A549 (cell line): ENCODE results near the gene CLEC16A. TPM values are rescaled to one million over a fixed set of nuclear protein-coding genes. Genes with fewer than 3 reads are reported as not detected.

Experiments used
- ATAC-seq, 2 experiments: fragments of 200-7000 bp in 1 of 2; fragments of >200 bp in 1 of 2; cut with Nextera tagmentation in 1 of 2; cut with Tn5 transposase in 1 of 2; 3 replicates each; pipeline versions ENCODE4 v1.8.0 to v1.9.1; 2018 to 2020; ENCODE audit warnings: mild to moderate bottlenecking in 1 of 2, moderate library complexity in 1 of 2
- CTCF ChIA-PET: fragments of 300-600 bp; sonication (Branson Sonifier 250); formaldehyde crosslinking; extraction: SDS; loops from one replicate; lab custom pipeline; 2021; ENCODE audit warnings: antibody characterized with exemption, inconsistent platforms; lab: Yijun Ruan, JAX
- POLR2A ChIA-PET: fragments of 350-600 bp; formaldehyde crosslinking; extraction: SDS; loops from one replicate; lab custom pipeline; 2021; ENCODE audit warnings: antibody characterized with exemption, inconsistent platforms; lab: Yijun Ruan, JAX
- DNase-seq, 2 experiments: peaks; one replicate each; pipeline versions ENCODE4 v3.0.0 to v3.0.0-alpha.2; 2011 to 2016; ENCODE audit warnings: low read depth in 1 of 2, low spot score in 1 of 2
- FAIRE-seq: peaks from 2 replicates; lab custom pipeline; 2011; peaks lifted over from hg19 to GRCh38; lab: Jason Lieb, UNC
- H3K27ac ChIP-seq, 2 experiments: fragments of >200 bp; sonication (Bioruptor Twin); formaldehyde crosslinking; 3 replicates each; pipeline ENCODE4 v1.5.1; 2016 to 2017
- H3K4me1 ChIP-seq: fragments of >200 bp; sonication (Bioruptor Twin); formaldehyde crosslinking; 3 replicates; pipeline ENCODE4 v1.6.1; 2016
- H3K4me2 ChIP-seq: fragments of >200 bp; sonication (Bioruptor Twin); formaldehyde crosslinking; 3 replicates; pipeline ENCODE4 v1.6.1; 2016
- H3K4me3 ChIP-seq: fragments of >200 bp; sonication (Bioruptor Twin); formaldehyde crosslinking; 3 replicates; pipeline ENCODE4 v1.5.1; 2016
- H3K9me3 ChIP-seq: fragments of >200 bp; sonication (Bioruptor Twin); formaldehyde crosslinking; 3 replicates; pipeline ENCODE4 v1.6.1; 2016
- CEBPB ChIP-seq, 2 experiments: fragments of >200 bp in 1 of 2; sonication (Bioruptor Twin) in 1 of 2; formaldehyde crosslinking in 1 of 2; IDR thresholded peaks; 2 replicates each; pipeline ENCODE4 v1.6.1; 2012 to 2016
- EHF ChIP-seq: fragments of 250-450 bp; sonication (Bioruptor Pico); IDR thresholded peaks from 2 replicates; pipeline ENCODE4 v1.5.0; 2020; ENCODE audit warnings: mild to moderate bottlenecking
- FOSL2 ChIP-seq, 2 experiments: fragments of 450-650 bp in 1 of 2; fragments of >200 bp in 1 of 2; sonication (Bioruptor Twin) in 1 of 2; formaldehyde crosslinking; IDR thresholded peaks; 2 replicates each; pipeline versions ENCODE4 v1.5.0 to v1.6.1; 2016 to 2020; ENCODE audit warnings: mild to moderate bottlenecking in 1 of 2, moderate library complexity in 1 of 2
- GATA3 ChIP-seq: IDR thresholded peaks from 2 replicates; pipeline ENCODE4 v1.6.1; 2012; ENCODE audit warnings: borderline replicate concordance
- HDAC2 ChIP-seq: fragments of 200-600 bp; sonication (generic); IDR thresholded peaks from 2 replicates; pipeline ENCODE4 v1.6.1; 2016
- HEYL ChIP-seq: fragments of 250-450 bp; sonication (Bioruptor Pico); IDR thresholded peaks from 2 replicates; pipeline ENCODE4 v1.8.0; 2021; ENCODE audit warnings: mild to moderate bottlenecking, moderate library complexity
- HOXB13 ChIP-seq: fragments of 250-450 bp; sonication (Bioruptor Pico); IDR thresholded peaks from 2 replicates; pipeline ENCODE4 v1.5.0; 2020; ENCODE audit warnings: low read depth, mild to moderate bottlenecking, moderate library complexity
- HOXB5 ChIP-seq: fragments of 250-450 bp; sonication (Bioruptor Pico); IDR thresholded peaks from 2 replicates; pipeline ENCODE4 v1.5.0; 2020; ENCODE audit warnings: mild to moderate bottlenecking, moderate library complexity
- JUN ChIP-seq, 2 experiments: fragments of >200 bp; sonication (Bioruptor Twin); formaldehyde crosslinking; IDR thresholded peaks; 2 replicates in 1 of 2; 3 replicates in 1 of 2; pipeline ENCODE4 v1.6.1; 2016 to 2017
- KDM5A ChIP-seq: fragments of 200-600 bp; sonication (generic); IDR thresholded peaks from 2 replicates; pipeline ENCODE4 v1.6.1; 2016; ENCODE audit warnings: antibody characterized with exemption, mild to moderate bottlenecking
- NFE2L2 ChIP-seq: fragments of 150-350 bp; conservative IDR thresholded peaks from 2 replicates; pipeline ENCODE4 v1.6.1; 2014; ENCODE audit warnings: low read length
- NR3C1 ChIP-seq: fragments of >200 bp; sonication (Bioruptor Twin); formaldehyde crosslinking; IDR thresholded peaks from 3 replicates; pipeline ENCODE4 v1.6.1; 2017
- PHF8 ChIP-seq: fragments of 200-600 bp; sonication (generic); IDR thresholded peaks from 2 replicates; pipeline ENCODE4 v1.6.1; 2016; ENCODE audit warnings: low read depth, mild to moderate bottlenecking, antibody characterized with exemption, moderate library complexity, borderline replicate concordance
- POLR2A ChIP-seq: IDR thresholded peaks from 2 replicates; pipeline ENCODE4 v1.6.1; 2012; ENCODE audit warnings: mild to moderate bottlenecking, low read length
- RAD21 ChIP-seq, 2 experiments: fragments of >200 bp in 1 of 2; sonication (Bioruptor Twin) in 1 of 2; formaldehyde crosslinking in 1 of 2; IDR thresholded peaks in 1 of 2; conservative IDR thresholded peaks in 1 of 2; 2 replicates in 1 of 2; 3 replicates in 1 of 2; pipeline ENCODE4 v1.6.1; 2012 to 2018; ENCODE audit warnings: inconsistent platforms in 1 of 2
- RNF2 ChIP-seq: fragments of 200-600 bp; sonication (generic); IDR thresholded peaks from 2 replicates; pipeline ENCODE4 v1.6.1; 2016; ENCODE audit warnings: low read depth, mild to moderate bottlenecking, antibody characterized with exemption, moderate library complexity, borderline replicate concordance
- TP53 ChIP-seq: fragments of 250-450 bp; sonication (Bioruptor Pico); IDR thresholded peaks from 2 replicates; pipeline ENCODE4 v1.5.0; 2021; ENCODE audit warnings: mild to moderate bottlenecking, moderate library complexity
- ZC3H11A ChIP-seq: fragments of 450-650 bp; IDR thresholded peaks from 2 replicates; pipeline ENCODE4 v1.6.1; 2014; ENCODE audit warnings: antibody characterized with exemption, mild to moderate bottlenecking
- ZFP36 ChIP-seq: fragments of 450-650 bp; IDR thresholded peaks from 2 replicates; pipeline ENCODE4 v1.6.1; 2014; ENCODE audit warnings: borderline replicate concordance; ENCODE audit not compliant: partially characterized antibody
- ZNF302 ChIP-seq: fragments of 250-450 bp; sonication (Bioruptor Pico); IDR thresholded peaks from 2 replicates; pipeline ENCODE4 v1.9.0; 2021; ENCODE audit warnings: inconsistent platforms, mild to moderate bottlenecking, moderate library complexity
- WGBS: methylation state at CpG from one replicate; pipeline ENCODE4 v1.1.6; 2017; ENCODE audit errors: missing lambda C conversion rate; 5-methylcytosine and 5-hydroxymethylcytosine counted together
- polyA plus RNA-seq, 4 experiments: library from polyadenylated mRNA; depleted of rRNA in 3 of 4; stranded (reverse); fragments of >200 nt; fragmentation: RNase III in 1 of 4; extraction: RNeasy Plus Mini Kit Qiagen cat#74134 plus additional on column Dnase treatment in 1 of 4; gene quantifications; 2 replicates in 3 of 4; 3 replicates in 1 of 4; pipeline ENCODE4 v1.2.3, GENCODE V29; 2011 to 2017
- TF ChIP-seq, protein P1 (sequence below): fragments of 250-450 bp; sonication (Bioruptor Pico); IDR thresholded peaks from 2 replicates; pipeline ENCODE4 v1.5.0; 2021; ENCODE audit warnings: mild to moderate bottlenecking, moderate library complexity, borderline replicate concordance
- TF ChIP-seq, protein P2 (sequence below): fragments of 450-650 bp; IDR thresholded peaks from 2 replicates; pipeline ENCODE4 v1.6.1; 2014; ENCODE audit warnings: antibody characterized with exemption
- TF ChIP-seq, protein P3 (sequence below): fragments of >200 bp; sonication (Bioruptor Twin); formaldehyde crosslinking; IDR thresholded peaks from 2 replicates; pipeline ENCODE4 v1.6.1; 2016

CLEC16A gene
- polyA plus RNA-seq, 2 of the 4 experiments (the other 2 are of a cell fraction): 8.3 to 10.4 TPM

DNA sequence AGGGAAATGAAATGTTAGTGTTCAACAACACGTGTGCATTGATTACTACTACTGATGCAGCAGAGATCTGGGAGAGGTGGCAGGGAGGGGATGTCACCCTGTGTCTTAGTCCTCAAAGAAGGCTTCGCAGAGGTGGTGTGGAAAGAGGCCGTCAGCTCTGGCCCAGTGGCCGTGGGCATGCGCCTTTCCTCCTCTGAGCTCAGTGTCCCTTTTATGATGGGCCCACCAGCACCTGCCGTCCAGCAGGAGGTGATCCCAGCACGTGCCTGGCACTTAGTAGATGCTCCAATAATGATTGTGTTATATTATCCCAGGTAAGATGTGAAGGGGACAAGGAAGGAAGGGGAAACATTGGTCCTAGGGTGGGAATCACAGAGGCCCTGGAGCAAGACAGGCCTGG is 106.2 kb downstream of the CLEC16A start:
- TF ChIP-seq TP53 (CRISPR knock-in tag): no peak
- TF ChIP-seq, protein P1, sequence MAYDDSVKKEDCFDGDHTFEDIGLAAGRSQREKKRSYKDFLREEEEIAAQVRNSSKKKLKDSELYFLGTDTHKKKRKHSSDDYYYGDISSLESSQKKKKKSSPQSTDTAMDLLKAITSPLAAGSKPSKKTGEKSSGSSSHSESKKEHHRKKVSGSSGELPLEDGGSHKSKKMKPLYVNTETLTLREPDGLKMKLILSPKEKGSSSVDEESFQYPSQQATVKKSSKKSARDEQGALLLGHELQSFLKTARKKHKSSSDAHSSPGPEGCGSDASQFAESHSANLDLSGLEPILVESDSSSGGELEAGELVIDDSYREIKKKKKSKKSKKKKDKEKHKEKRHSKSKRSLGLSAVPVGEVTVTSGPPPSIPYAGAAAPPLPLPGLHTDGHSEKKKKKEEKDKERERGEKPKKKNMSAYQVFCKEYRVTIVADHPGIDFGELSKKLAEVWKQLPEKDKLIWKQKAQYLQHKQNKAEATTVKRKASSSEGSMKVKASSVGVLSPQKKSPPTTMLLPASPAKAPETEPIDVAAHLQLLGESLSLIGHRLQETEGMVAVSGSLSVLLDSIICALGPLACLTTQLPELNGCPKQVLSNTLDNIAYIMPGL (CRISPR knock-in tag): no peak
- TF ChIP-seq HDAC2: no peak
- no peak for TF ChIP-seq CEBPB (IDR thresholded peaks at IDR 0.05)
- TF ChIP-seq HOXB5: no peak
- no peak for TF ChIP-seq FOSL2 (IDR thresholded peaks at IDR 0.05)
- TF ChIP-seq FOSL2 (CRISPR knock-in tag; IDR thresholded peaks at IDR 0.05): no peak
- TF ChIP-seq, protein P2, sequence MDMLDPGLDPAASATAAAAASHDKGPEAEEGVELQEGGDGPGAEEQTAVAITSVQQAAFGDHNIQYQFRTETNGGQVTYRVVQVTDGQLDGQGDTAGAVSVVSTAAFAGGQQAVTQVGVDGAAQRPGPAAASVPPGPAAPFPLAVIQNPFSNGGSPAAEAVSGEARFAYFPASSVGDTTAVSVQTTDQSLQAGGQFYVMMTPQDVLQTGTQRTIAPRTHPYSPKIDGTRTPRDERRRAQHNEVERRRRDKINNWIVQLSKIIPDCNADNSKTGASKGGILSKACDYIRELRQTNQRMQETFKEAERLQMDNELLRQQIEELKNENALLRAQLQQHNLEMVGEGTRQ: no peak
- TF ChIP-seq, protein P3, sequence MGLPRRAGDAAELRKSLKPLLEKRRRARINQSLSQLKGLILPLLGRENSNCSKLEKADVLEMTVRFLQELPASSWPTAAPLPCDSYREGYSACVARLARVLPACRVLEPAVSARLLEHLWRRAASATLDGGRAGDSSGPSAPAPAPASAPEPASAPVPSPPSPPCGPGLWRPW: no peak
- TF ChIP-seq HEYL (CRISPR knock-in tag): no peak
- no peak for TF ChIP-seq NFE2L2
- TF ChIP-seq EHF (CRISPR knock-in tag): no peak
- ChIA-PET POLR2A (interaction anchor here (1.0 kb wide), 1 partner anchor 16 kb away, joined by 3 read pairs; no protein-coding TSS in a partner anchor), CTCF (interaction anchor here (1.3 to 1.6 kb wide), 2 partner anchors 15 to 16 kb away, joined by 3 read pairs; no protein-coding TSS in a partner anchor)
- FAIRE-seq (no peak), ATAC-seq (no peak), DNase-seq (no peak)
- Histone ChIP-seq H3K9me3 (no peaks in the 10 kb centered on the region), H3K4me3 (no peak overlapping the region), H3K27ac (no peak overlapping the region), H3K4me2 (no peak overlapping the region), H3K4me1 (peaks cover 8% of the 10 kb centered on the region)
- 89% methylated on average over 7 of the region's 7 CpGs for WGBS

DNA sequence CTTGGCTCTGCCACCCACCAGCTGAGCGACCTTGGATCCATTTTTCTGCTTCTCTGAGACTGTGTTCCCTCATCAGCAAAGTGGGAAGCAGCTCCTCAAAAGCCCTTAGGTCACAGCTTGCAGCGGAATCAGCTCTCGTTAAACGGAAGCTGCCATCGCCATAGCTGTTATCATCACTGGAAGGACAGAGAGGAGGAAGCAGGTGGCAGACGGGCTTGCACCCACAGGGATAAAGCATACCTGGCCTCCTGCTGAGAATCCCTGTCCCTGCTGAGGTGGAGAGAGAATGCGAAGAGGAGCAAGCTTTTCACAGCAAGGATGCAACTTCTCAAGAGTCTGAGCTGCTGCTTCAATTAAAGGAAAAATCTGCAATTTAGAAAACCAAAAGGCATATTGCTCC is 106.6 kb downstream of the CLEC16A start:
- ATAC-seq: no peak
- DNase-seq: no peak
- peaks cover 8% of the 10 kb centered on the region for H3K4me1 ChIP-seq
- no peak overlapping the region for H3K27ac ChIP-seq
- no peak for TF ChIP-seq JUN (IDR thresholded peaks at IDR 0.05)
- no peak for TF ChIP-seq POLR2A
- no peak for TF ChIP-seq ZC3H11A
- TF ChIP-seq KDM5A: no peak
- TF ChIP-seq ZFP36: no peak
- TF ChIP-seq HOXB13: no peak
- TF ChIP-seq RNF2: no peak
- TF ChIP-seq RAD21 (conservative IDR thresholded peaks at IDR 0.05 in 1 of 2, IDR thresholded peaks at IDR 0.05 in 1 of 2): no peak
- no peak for TF ChIP-seq HOXB5
- TF ChIP-seq NR3C1: no peak
- TF ChIP-seq GATA3: no peak
- no peak for TF ChIP-seq FOSL2 (IDR thresholded peaks at IDR 0.05)
- TF ChIP-seq FOSL2 (CRISPR knock-in tag; IDR thresholded peaks at IDR 0.05): no peak
- no peak for TF ChIP-seq PHF8
- ChIA-PET CTCF (interaction anchor here (1.3 to 1.6 kb wide), 2 partner anchors 13 to 16 kb away, joined by 3 read pairs; no protein-coding TSS in a partner anchor), POLR2A (interaction anchor here (1.0 kb wide), 1 partner anchor 16 kb away, joined by 3 read pairs; no protein-coding TSS in a partner anchor)
- H3K4me2 ChIP-seq: no peak overlapping the region
- H3K4me3 ChIP-seq: no peak overlapping the region
- FAIRE-seq: no peak
- WGBS: 88% methylated on average over 7 of the region's 7 CpGs
- no peaks in the 10 kb centered on the region for H3K9me3 ChIP-seq

DNA sequence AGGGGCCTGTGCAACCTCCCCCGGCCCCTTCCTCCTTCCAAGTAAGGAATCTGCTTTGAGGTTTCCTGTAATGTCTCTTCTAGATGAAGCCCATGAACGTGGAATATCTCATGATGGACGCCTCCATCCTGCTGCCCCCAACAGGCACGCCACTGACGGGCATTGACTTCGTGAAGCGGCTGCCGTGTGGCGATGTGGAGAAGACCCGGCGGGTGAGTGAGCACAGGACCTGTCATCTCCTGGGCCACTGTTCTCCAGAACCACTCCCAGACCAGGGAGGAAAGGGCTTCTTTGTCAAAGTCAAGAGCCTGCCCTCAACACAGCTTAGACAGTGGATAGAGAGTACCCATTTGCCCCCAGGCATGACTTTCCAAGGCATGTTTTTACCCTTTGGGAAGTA is 107.1 kb downstream of the CLEC16A start:
- ATAC-seq: no peak
- WGBS: 97% methylated on average over 11 of the region's 11 CpGs
- ChIA-PET CTCF (interaction anchor here (1.3 kb wide), 1 partner anchor 14 kb away, joined by 3 read pairs; no protein-coding TSS in a partner anchor), POLR2A (no interaction called here)
- no peak for FAIRE-seq
- peaks cover 13% of the 10 kb centered on the region for H3K4me1 ChIP-seq
- H3K9me3 ChIP-seq: no peaks in the 10 kb centered on the region
- TF ChIP-seq ZNF302 (CRISPR knock-in tag): no peak
- TF ChIP-seq, protein P3: no peak
- no peak for DNase-seq
- H3K4me3 ChIP-seq: no peak overlapping the region
- H3K4me2 ChIP-seq: no peak overlapping the region
- no peak overlapping the region for H3K27ac ChIP-seq
